Duodenal mucosa (tissue), 2 donors: ENCODE measurements around the gene RASAL3.

Experiments used
- H3K27ac ChIP-seq: one replicate; pipeline ENCODE4 v1.7.0; 2013; ENCODE audit warnings: low read depth, low read length
- H3K27me3 ChIP-seq, 2 donors: one replicate each; pipeline ENCODE4 v1.7.0; 2013; ENCODE audit warnings: low read length in 2 of 2, control low read depth in 1 of 2; ENCODE audit not compliant: insufficient read depth in 2 of 2, control insufficient read depth in 1 of 2
- H3K36me3 ChIP-seq, 2 donors: one replicate each; pipeline ENCODE4 v1.7.0; 2013; ENCODE audit warnings: low read length in 2 of 2, control low read depth in 1 of 2; ENCODE audit not compliant: insufficient read depth in 2 of 2, control insufficient read depth in 1 of 2
- H3K4me1 ChIP-seq, 2 donors: one replicate each; pipeline ENCODE4 v1.7.0; 2013; ENCODE audit warnings: low read length in 2 of 2, control low read depth in 1 of 2; ENCODE audit not compliant: insufficient read depth in 2 of 2, control insufficient read depth in 1 of 2
- H3K4me3 ChIP-seq, 2 donors: one replicate each; pipeline ENCODE4 v1.7.0; 2013; ENCODE audit warnings: low read length in 2 of 2, low read depth in 1 of 2
- H3K9ac ChIP-seq, 2 donors: one replicate each; pipeline ENCODE4 v1.7.0; 2013; ENCODE audit warnings: low read length in 2 of 2, low read depth in 1 of 2
- H3K9me3 ChIP-seq, 2 donors: one replicate each; pipeline ENCODE4 v1.7.0; 2013; ENCODE audit warnings: low read length in 2 of 2, control low read depth in 1 of 2; ENCODE audit not compliant: control insufficient read depth in 1 of 2

The RASAL3 gene

DNA sequence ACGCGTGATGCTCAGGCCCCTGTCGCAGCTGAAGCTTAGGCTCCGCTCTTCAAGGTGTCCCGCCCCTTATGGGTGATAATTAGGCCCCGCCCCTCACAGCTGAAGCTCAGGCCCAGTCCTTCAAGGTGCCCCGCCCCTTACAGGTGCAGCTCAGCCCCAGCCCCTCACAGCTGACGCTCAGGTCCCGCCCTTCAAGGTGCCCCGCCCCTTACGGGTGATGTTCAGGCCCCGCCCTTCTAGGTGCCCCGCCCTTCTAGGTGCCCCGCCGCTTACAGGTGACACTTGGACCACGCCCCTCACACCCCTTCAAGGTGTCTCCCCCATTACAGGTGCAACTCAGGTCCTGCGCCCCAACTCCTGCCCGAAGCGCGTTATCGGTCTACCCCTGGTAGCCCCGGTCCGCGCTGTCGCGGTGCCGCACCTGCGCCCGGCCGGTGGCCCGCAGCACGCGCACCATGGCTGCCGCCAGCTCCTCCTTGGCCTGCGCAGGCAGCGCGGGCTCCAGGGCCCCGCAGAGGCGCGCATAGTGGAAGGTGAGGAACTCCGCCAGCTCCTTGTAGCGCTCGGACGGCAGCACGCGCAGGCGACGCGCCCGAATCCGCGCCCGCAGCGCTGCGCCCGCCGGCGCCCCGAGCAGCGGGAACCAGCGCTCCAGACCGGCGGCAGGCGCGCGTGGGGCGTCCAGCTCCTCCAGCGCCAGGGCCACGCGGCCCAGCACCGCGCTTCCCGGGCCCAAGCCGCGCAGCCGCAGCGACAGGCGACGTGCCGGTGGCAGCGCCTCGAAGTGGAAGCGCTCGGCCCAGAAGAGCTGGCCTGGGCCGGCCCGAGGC lies 7.3 kb downstream of the RASAL3 start:
- no peak overlapping the region for H3K27ac ChIP-seq
- H3K27me3 ChIP-seq: peaks cover 17 to 25% of the 10 kb centered on the region in 2 donors
- no peak overlapping the region for H3K4me3 ChIP-seq
- no peak overlapping the region for H3K9ac ChIP-seq
- peaks cover 0 to 14% of the 10 kb centered on the region in 2 donors for H3K36me3 ChIP-seq
- peaks cover 4 to 12% of the 10 kb centered on the region in 2 donors for H3K4me1 ChIP-seq
- no peaks in the 10 kb centered on the region for H3K9me3 ChIP-seq

- Histone ChIP-seq H3K36me3 (peaks cover 0 to 14% of the 10 kb centered on the region in 2 donors), H3K9ac (no peak overlapping the region), H3K9me3 (no peaks in the 10 kb centered on the region), H3K27ac (no peak overlapping the region), H3K27me3 (peaks cover 17 to 25% of the 10 kb centered on the region in 2 donors), H3K4me3 (no peak overlapping the region), H3K4me1 (peaks cover 4 to 17% of the 10 kb centered on the region in 2 donors)
Observed at GRCh38 chr19:15456441-15456840, 7.9 kb downstream of the RASAL3 start.

DNA sequence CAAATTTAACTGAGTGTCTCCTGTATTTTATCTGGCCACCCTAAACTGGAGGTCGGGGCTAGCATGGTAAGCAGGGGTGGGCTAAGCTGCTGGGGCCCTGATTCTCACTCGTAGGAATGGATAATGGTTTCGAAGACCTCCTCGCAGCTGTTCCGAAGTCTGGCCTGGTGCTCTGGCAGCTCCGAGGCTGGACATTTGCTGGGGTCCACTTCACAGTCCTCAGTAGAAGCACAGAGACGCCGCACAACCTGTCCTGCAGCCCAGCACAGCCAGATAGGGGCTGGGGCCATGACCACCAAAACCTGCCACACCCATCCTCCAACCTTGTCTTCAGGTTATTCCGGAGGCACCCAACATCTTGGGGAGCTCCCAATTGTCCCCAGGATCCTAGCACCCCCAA lies 8.3 kb downstream of the RASAL3 start:
- H3K9ac ChIP-seq: no peak overlapping the region

DNA sequence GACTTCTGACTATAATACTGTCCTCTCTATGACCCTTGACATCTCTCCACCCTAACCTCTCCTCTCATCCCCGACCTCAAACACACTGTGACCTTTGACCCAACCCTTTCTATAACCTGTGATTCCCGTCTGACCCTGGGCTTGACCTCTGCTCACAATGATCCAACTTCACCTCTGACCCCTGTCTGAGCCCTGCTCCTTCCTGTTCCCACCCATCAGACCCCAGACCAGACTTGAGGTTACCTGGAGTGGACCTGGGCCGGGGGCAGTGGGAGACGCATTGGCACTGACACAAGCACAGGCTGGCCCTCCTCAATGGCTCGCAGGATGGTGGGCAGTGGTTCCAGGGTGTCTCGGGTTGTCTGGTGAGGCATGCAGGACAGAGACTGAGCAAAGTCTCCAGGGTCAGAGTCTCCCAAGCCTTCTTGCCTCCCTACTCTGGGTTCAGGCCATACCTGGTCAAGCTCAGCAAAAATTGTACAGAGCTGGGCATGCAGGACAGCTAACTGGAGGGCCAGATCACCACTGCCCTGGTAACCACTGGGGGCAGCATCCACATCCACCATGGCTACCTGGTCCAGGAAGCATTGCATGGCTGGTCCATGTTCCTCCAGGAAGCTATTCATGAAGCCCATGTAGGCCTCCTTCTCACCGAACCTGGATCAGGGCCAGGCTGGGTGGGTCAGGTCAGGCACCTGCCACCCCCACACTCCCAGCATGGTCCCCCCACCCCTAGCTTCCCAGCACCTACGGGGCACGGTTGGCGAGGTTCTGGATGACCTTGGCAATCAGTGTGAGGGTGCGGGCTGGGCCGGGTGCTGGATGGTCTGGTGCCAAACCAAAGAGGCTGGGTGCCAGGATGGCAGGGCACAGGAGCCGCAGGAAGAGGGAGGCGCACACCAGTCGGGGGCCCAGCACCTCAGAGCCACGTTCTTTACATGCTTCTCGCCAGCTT lies 10.2 kb downstream of the RASAL3 start:
- H3K9ac ChIP-seq: no peak overlapping the region
- no peak overlapping the region for H3K27ac ChIP-seq
- no peaks in the 10 kb centered on the region for H3K9me3 ChIP-seq
- H3K36me3 ChIP-seq: peaks cover 0 to 14% of the 10 kb centered on the region in 2 donors
- peaks cover 4 to 22% of the 10 kb centered on the region in 2 donors for H3K4me1 ChIP-seq
- H3K4me3 ChIP-seq: no peak overlapping the region
- H3K27me3 ChIP-seq: peaks cover 17 to 25% of the 10 kb centered on the region in 2 donors

More for the DNA sequence above, 8.3 kb downstream of the RASAL3 start:
- no peak overlapping the region for H3K4me3 ChIP-seq
- no peak overlapping the region for H3K27ac ChIP-seq
- peaks cover 0 to 14% of the 10 kb centered on the region in 2 donors for H3K36me3 ChIP-seq
- H3K4me1 ChIP-seq: peaks cover 4 to 17% of the 10 kb centered on the region in 2 donors
- H3K27me3 ChIP-seq: peaks cover 17 to 25% of the 10 kb centered on the region in 2 donors
- H3K9me3 ChIP-seq: no peaks in the 10 kb centered on the region

GRCh38 chr19:15453091-15453578 lies 11.2 kb downstream of the RASAL3 start:
- H3K36me3 ChIP-seq: peaks cover 0 to 14% of the 10 kb centered on the region in 2 donors
- H3K27ac ChIP-seq: no peak overlapping the region

DNA sequence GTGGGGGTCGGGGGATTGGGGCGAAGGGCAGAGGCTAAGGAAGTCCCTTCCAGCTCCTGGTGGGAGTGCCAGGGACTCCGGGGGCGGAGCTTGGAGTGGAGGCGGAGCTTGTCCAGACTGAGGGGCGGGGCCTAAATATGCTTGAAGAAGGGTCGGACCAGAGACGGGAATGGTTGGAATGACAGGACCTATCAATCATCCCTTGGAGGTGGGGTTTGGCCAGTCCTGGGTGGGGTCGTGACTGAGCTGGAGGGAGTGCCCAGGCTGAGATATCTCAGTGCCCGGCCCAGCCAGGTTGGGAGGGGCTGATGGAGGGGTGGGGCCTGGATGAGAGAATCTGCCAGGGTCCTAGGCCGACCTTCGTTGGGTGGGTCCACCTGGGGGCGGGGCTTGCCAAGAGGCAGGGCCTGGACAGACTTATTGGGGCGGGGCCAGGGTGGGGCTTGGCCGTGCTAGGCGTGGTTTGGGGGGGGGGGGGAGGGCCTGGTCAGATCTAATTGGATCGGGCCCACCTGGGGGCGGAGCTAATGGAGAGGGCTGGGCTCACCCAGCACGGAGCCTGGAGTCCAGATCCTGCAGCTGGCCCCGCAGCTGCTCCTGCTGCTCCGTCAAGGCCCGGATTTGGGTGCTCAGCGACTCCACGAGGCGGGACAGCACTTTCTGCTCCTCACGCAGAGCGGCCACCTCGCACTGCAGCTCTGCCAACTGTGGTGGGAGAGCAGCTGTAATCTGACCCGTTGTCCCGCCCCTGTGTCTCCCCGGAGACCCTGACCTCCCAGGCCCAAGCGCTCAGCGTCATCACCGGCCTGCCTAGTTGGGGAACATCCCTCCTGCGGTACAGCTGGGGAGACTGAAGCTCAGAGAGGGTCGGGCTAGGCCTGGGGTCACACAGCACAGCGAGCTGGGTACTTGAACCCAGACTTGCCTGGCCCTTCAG lies 12.0 kb downstream of the RASAL3 start:
- peaks cover 0 to 14% of the 10 kb centered on the region in 2 donors for H3K36me3 ChIP-seq
- H3K4me3 ChIP-seq: peak overlapping the region; percentile 62 to 66
- no peak overlapping the region for H3K27ac ChIP-seq
- peaks cover 15 to 17% of the 10 kb centered on the region in 2 donors for H3K27me3 ChIP-seq
- no peaks in the 10 kb centered on the region for H3K9me3 ChIP-seq
- peaks cover 4 to 28% of the 10 kb centered on the region in 2 donors for H3K4me1 ChIP-seq
- H3K9ac ChIP-seq: peak overlapping the region; percentile 43 to 54

More at GRCh38 chr19:15453091-15453578, 11.2 kb downstream of the RASAL3 start:
- Histone ChIP-seq H3K27me3 (peaks cover 17 to 21% of the 10 kb centered on the region in 2 donors), H3K4me3 (peak overlapping the region; percentile 62 to 66), H3K4me1 (peaks cover 4 to 28% of the 10 kb centered on the region in 2 donors), H3K9me3 (no peaks in the 10 kb centered on the region), H3K9ac (peak overlapping the region; percentile 43 to 54)

GRCh38 chr19:15450528-15450890 lies 13.8 kb downstream of the RASAL3 start:
- Histone ChIP-seq H3K4me1 (peaks cover 4 to 28% of the 10 kb centered on the region in 2 donors), H3K4me3 (no peak overlapping the region), H3K9ac (no peak overlapping the region), H3K36me3 (peaks cover 0 to 14% of the 10 kb centered on the region in 2 donors), H3K27me3 (peaks cover 8 to 11% of the 10 kb centered on the region in 2 donors), H3K27ac (no peak overlapping the region), H3K9me3 (no peaks in the 10 kb centered on the region)

- H3K9me3 ChIP-seq: no peaks in the 10 kb centered on the region
- H3K27ac ChIP-seq: peak within 1 kb of the TSS; percentile 66
- H3K27me3 ChIP-seq: peaks cover 5 to 6% of the 10 kb centered on the region in 2 donors
- H3K36me3 ChIP-seq: peaks cover 0 to 12% of the 10 kb centered on the region in 2 donors
- H3K4me3 ChIP-seq: peak within 1 kb of the TSS; percentile 61 to 63
- peak within 1 kb of the TSS; percentile 11 to 18 for H3K9ac ChIP-seq
- peaks cover 4 to 28% of the 10 kb centered on the region in 2 donors for H3K4me1 ChIP-seq
Observed at GRCh38 chr19:15449620-15450527, 14.5 kb downstream of the RASAL3 start, which contains the start of gene WIZ. WIZ (minus strand) TSS chr19:15449956; CDS start chr19:15448307, 1,649 bp downstream.
